ENCODE data around the gene IFFO2.

DNA sequence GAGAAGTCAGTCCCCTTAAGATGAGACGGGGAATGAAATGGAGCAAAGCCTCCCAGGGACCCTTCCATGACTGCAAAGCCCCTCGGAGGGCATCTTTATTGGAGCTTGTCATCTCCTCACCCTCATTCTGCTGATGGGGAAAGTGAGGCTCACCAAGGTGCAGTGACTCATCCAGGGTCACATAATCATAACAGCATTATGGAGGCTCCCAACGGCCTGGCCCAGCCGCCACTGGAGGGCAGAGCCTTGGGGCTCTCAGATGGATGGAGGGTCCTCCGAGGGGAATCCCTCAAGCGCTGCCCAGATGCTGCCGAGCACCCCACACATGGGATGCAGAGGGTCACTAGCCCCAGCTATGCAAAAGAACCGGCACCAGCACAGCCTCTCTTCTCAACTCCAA, 18.9 kb downstream of the IFFO2 start:
- TF ChIP-seq CTCF (IDR thresholded peaks at IDR 0.05; ENCODE audit: low read depth, low read length, poor library complexity, severe bottlenecking) (no peak), EZH2phosphoT487 (IDR thresholded peaks at IDR 0.05; ENCODE audit: borderline replicate concordance, low read length) (no peak)

Measured in DOHH2 (cell line).